GM18517 (cell line): Measurements from ENCODE around the gene GRPEL1.
"Not testable (repeated sequence)": the region's sequence is repeated elsewhere in the genome, so short reads cannot be mapped to it uniquely, and the experiment has no call there.

ENCODE experiments used
- ATAC-seq: cut with Tn5 transposase; IDR thresholded peaks from one replicate; pipeline ENCODE4 v1.9.1; 2021; ENCODE audit warnings: mild to moderate bottlenecking, moderate library complexity; ENCODE audit not compliant: unreplicated experiment

The GRPEL1 gene

DNA sequence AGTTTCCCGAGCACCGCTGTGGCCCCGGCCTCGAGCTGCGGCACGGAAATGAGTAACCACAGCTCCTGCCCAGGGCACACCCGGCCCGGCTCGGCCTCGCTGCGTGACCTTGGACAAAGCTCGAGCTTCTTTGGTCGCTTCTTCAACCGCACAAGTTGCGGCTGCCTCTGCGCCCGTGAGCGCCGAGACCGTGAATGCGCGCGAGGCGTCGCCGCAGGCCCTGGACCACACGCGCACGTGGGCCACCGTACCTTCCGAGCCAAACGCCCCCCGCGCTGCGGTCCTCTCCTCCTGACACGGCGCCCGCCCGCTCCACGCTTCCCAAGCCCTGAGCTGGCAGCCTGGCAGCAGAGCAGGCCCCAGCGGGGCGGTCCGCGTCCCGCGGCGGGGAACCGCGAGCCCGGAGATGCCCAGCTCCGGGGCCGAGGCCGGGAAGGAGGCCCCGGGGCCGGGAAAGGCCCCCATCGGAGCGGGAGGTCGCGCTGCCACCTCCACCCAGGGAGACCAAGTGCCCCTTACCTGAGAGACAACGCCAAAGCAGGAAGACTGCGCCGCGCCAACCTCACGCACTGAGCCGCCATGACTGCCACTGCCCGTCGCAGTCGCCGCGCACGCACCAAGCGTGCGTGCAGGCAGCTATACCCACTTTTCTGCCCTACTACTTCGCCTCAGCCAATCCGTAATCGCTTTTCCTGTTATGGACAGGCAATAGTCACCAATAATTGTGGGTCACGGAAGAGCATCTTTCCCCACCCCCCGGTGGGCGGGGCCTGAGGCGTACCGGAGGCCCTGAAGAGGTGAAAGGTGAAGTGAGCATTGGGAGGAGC lies at the start of gene GRPEL1:
Gene GRPEL1 (minus strand): TSS at position 613 of the 827 bp plus-strand sequence. CDS start 32 bp downstream, at position 581.
- ATAC-seq, result peak; percentile 91

GRCh38 chr4:7116705-7117104 lies 48.8 kb upstream of the GRPEL1 start:
- ATAC-seq, result no peak

GRCh38 chr4:7115557-7116340 lies 47.9 kb upstream of the GRPEL1 start:
- ATAC-seq, result no peak

DNA sequence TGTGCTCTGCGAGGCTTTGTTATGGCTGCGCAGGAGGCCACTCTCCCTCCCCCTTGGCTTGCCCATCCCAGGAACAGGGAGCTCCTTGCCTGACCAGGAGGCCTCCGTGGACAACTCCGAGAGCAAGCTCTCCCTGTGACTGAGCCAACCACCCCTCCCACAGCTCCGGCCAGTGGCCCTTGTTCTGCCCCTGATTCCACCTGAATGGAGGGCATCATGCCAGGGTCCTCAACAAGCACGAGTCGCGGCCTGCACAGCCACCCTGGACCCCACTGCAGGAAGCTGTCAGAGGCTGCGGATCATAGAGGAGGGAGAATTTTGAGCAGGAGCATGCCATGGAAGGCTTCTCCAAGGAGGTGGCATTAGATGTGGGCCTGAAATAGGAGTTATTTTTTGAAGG lies 44.8 kb upstream of the GRPEL1 start:
- no peak for ATAC-seq

GRCh38 chr4:7111441-7111840 lies 43.6 kb upstream of the GRPEL1 start:
- ATAC-seq, result no peak

DNA sequence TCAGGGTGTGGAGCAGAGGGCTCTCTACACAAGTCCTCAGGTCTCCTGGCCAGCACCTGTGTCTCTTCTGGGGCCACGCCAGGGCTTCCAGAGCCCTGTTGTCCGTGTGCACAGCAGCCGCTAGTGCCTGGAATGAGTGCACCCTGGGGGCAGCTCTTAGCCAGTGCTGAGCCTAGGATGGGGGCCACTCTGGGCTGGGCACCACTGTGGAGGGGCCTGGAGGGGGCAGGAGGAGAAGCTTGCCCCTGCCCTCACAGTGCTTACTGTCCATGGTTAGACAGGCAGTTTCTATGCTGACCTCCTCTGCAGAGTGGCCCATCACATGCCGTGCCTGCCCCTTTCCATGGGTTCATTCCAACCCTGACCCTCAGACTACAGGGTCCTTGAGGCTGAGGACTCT lies 42.7 kb upstream of the GRPEL1 start:
- no peak for ATAC-seq

DNA sequence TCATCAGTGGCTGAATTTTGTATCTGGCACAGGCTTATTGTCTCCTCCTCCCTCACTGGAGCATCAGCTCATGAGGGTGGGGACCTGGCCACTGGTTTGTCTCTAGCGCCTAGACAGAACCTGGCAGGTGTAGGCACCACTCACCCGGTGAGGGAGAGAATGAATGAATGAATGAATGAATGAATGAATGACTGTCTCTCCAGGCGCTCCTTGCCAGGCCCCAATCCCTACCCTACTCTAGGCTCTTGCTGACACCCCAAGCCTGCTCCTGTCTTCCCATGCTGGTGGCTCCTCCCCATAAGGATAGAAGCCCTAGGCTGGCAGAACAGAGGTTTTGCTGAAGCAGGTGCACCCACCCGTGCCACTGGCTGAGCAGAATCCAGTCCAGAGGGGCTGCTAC lies 41.3 kb upstream of the GRPEL1 start:
- ATAC-seq, result no peak

DNA sequence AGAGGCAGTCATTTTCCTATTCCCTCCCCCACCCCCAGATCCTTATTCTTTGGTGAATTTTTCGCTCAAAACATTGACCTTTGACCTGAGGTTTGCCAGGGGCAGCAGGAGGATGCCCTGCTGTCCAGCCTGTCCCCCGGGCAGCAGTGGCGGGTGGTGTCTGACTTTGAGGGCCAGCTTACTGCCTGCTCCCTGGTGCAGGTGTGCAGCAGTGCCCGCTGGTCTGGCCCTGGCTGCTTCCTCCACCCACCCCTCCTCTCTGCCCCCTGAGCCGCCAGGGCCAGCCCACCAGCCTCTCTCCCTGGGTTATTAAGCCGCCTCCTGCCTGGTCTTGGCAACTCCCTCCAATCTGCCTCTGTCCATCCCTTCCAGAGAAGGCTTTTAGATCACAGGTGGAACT lies 40.8 kb upstream of the GRPEL1 start:
- ATAC-seq, result no peak

DNA sequence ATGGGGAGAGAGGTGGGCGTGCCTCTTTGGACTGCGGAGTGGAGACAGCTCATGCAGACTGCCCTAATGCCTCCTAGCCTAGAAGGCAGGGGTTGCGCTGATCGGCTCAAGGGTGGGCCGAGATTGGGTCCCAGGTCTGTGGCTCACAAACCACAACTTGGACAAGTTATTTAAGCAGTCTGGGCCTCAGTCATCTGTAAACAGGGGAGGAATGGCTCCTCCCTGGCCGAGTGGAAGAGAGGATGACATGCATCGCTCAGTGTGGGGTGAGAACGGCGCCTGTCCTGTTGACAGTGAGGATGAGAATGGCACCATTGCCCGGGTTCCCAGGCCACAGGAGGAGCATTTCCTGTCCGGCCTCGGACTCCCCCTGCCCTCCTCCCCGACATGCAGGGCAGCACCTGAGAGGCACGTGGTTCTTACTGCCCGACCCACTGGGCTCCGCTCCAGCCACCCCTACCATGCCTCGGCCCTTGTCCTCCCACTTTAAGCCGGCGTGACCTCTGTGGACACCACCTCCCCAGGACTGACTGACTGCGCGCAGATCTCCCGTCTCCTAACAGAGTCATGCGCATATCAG lies 40.3 kb upstream of the GRPEL1 start:
- ATAC-seq, result no peak

- no peak for ATAC-seq
Observed at GRCh38 chr4:7107166-7107905, 39.5 kb upstream of the GRPEL1 start.

- no peak for ATAC-seq
Observed at GRCh38 chr4:7105276-7105675, 37.4 kb upstream of the GRPEL1 start.

GRCh38 chr4:7104366-7105031 lies 36.6 kb upstream of the GRPEL1 start:
- ATAC-seq, result no peak

- no peak for ATAC-seq
Observed at GRCh38 chr4:7103607-7104365, 35.9 kb upstream of the GRPEL1 start.

DNA sequence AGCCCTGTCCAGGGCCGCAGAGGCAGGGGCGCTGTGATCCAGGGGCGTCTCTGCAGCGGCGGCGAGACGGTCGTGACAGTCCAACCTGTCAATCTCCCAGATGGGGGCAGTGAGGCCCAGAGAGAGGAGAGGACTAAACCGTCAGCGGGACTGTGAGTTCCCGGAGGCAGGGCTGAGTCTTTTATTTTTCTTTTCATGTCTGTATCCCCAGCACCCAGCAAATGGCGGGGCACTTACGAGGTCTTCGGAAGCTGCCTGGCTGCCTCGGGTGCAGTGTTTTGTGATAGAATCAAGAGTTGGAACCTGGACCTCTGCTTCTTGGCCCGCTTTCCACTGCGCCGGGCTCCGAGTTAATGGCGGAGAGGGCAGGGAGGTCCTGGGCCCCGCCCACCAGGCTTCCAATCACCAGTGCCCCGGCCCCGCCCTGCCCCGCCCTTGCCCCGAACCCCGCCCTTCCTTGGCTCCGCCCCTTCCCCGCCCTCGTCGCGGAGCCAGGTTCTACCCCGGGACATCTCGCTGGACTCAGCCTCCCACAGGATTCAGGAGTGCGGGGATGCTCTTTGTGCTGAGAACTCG lies 35.3 kb upstream of the GRPEL1 start:
- ATAC-seq, result peak; percentile 67

DNA sequence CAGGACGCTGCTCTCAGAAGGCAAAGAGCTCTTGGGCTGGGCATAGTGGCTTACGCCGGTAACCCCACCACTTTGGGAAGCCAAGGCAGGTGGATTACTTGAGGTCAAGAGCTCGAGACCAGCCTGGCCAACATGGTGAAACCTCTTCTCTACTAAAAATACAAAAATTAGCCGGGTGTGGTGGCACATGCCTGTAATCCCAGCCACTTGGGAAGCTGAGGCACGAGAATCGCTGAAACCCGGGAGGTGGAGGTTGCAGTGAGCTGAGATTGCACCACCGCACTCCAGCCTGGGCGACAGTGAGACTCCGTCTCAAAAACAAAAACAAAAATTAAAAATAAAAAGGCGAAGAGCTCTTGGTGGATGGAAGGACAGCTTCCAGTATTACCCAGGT lies 34.6 kb upstream of the GRPEL1 start:
- not testable (repeated sequence) for ATAC-seq

DNA sequence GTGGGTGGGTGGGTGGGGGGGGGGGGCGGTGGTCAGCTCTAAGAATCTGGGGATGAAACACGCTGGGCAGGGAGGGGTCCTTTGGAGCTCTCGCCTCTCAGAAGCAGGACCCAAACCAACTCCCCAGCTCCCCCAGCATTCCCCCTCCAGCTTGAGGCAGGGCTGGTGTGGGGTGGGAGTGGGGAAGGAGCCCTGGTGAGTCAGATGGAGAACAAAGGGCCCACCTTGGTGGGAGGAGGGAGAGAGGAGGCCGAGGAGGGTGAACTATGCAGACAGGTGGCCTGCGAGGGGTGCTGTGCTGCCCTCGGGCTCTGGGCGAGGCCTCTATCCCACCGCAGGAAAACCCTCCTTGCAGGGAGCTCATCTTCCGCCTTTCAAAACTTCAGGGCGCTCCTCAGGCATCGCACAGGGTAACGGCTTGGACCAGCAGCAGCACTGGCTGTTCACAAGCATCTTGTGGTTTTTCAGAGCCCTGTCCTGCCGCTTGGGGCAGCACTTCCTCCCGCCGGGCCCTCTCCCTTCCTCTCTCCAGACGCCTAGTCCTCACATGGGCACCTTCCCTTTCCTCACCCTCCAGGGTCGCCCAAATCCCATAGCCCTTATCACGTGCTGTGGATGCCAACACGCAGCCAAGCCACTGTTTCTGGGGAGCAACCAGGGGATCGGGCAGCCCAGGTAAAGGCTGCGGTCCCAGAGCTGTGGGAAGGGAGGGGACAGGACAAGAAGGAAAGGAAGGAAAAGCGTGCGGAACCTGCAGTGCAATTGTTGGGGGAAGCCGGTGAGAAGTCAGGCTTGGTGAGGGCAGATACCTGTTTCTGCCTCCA lies 34.0 kb upstream of the GRPEL1 start:
- ATAC-seq, result peak; percentile 82

DNA sequence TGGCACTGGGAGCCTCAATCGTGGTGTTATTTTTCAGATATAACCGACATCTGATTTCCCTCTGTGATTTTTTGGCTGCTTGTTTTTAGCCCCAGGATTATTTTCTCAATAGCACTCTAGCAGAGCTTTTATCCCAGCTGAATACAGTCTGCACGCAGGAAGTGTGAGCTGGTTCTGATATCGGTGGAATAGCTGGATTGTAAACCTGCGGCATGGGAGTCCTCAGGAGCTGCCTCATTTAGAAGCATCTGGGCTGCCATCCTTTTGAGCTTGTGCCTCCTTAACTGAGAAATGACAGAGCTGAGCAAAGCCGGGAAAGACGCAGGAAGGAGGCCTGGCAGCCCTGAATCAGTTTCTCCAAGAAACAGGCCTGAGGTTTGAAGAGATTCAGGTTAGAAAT lies 28.4 kb upstream of the GRPEL1 start:
- ATAC-seq, result no peak

DNA sequence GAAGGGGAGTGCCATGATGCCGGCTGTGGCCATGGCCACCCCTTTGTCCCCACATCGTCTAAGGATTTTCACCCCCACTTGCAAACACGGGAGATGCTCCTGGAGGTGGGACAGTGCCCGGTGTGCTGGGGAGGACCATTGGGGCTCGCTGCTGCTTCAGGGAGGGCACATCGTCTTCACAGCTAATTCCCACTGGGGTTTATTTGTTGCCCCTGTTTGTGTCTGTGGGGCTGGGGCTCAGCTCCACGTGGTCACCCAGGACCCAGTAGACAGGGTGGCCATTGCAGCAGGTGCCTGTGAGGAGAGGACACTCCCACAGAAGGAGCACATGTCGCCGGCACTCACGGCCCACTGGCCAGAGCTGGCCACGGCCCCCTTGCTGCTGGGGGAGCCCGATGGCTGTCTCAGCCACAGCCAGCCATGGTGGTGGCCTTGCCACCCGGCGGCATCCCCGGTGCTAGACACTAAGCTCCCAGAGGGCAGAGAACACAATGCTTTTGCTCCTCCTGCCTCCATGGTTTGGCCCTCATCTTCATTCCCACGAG lies 27.8 kb upstream of the GRPEL1 start:
- ATAC-seq, result no peak
